Smooth muscle cell (in vitro differentiated cells): ENCODE data around the gene GUK1. TPM values are rescaled to one million over a fixed set of nuclear protein-coding genes. Genes with fewer than 3 reads are reported as not detected.

Experiments
- DNase-seq: peaks from one replicate; lab custom pipeline; 2025; ENCODE audit not compliant: unreplicated experiment; lab: John Stamatoyannopoulos, UW
- H2AFZ ChIP-seq: fragments of 200-600 bp; sonication (generic); 2 replicates; pipeline ENCODE4 v1.6.0; 2016; ENCODE audit warnings: antibody characterized with exemption, low read depth, mild to moderate bottlenecking
- H3F3A ChIP-seq: fragments of 200-600 bp; sonication (generic); 2 replicates; pipeline ENCODE4 v1.6.0; 2017; ENCODE audit warnings: antibody characterized with exemption, low read depth
- H3K27ac ChIP-seq: fragments of 200-600 bp; sonication (generic); 2 replicates; pipeline ENCODE4 v1.5.1; 2016; ENCODE audit warnings: low read depth, mild to moderate bottlenecking
- H3K27me3 ChIP-seq: fragments of 200-600 bp; sonication (generic); 2 replicates; pipeline ENCODE4 v1.6.1; 2016; ENCODE audit warnings: low read depth, mild to moderate bottlenecking
- H3K36me3 ChIP-seq: fragments of 200-600 bp; sonication (generic); 2 replicates; pipeline ENCODE4 v1.5.1; 2016; ENCODE audit warnings: low read depth
- H3K4me1 ChIP-seq: fragments of 200-600 bp; sonication (generic); 2 replicates; pipeline ENCODE4 v1.5.1; 2016; ENCODE audit warnings: low read depth
- H3K4me2 ChIP-seq: fragments of 200-600 bp; sonication (generic); 2 replicates; pipeline ENCODE4 v1.6.0; 2016; ENCODE audit warnings: mild to moderate bottlenecking
- H3K4me3 ChIP-seq: fragments of 200-600 bp; sonication (generic); 2 replicates; pipeline ENCODE4 v1.5.1; 2016; ENCODE audit warnings: mild to moderate bottlenecking
- H3K79me2 ChIP-seq: fragments of 200-600 bp; sonication (generic); 2 replicates; pipeline ENCODE4 v1.6.0; 2016; ENCODE audit warnings: low read depth, mild to moderate bottlenecking
- H3K9ac ChIP-seq: fragments of 200-600 bp; sonication (generic); 2 replicates; pipeline ENCODE4 v1.6.0; 2016; ENCODE audit warnings: low read depth
- H3K9me3 ChIP-seq: fragments of 200-600 bp; sonication (generic); replicated peaks from 2 replicates; pipeline ENCODE4 v1.5.1; 2016; ENCODE audit warnings: low read depth
- H4K20me1 ChIP-seq: fragments of 200-600 bp; sonication (generic); 2 replicates; pipeline ENCODE4 v1.6.0; 2016; ENCODE audit warnings: low read depth
- WGBS: methylation state at CpG from one replicate; pipeline ENCODE4 v1.1.7; 2016; ENCODE audit warnings: low lambda C conversion rate; 5-methylcytosine and 5-hydroxymethylcytosine counted together
- microRNA-seq: library from miRNA; unstranded; fragments of <30 nt; microRNA quantifications from one replicate; pipeline ENCODE4, GENCODE V29; 2016; ENCODE audit warnings: borderline number of aligned reads
- polyA plus RNA-seq: library from polyadenylated mRNA; unstranded; fragments of >200 nt; fragmentation: Nextera tagmentation; extraction: Ambion mirVana; gene quantifications from 2 replicates; pipeline ENCODE4 v1.2.1, GENCODE V29; 2016
- small RNA-seq: library from RNA; depleted of rRNA; stranded (forward); fragments of <200 nt; gene quantifications from one replicate; pipeline ENCODE3, GENCODE V24; 2014
- total RNA-seq: library from RNA; depleted of rRNA; stranded (reverse); fragments of >200 nt; gene quantifications from 2 replicates; pipeline ENCODE4 v1.2.3, GENCODE V29; 2014
- TF ChIP-seq, protein P1 (sequence below): fragments of 200-600 bp; sonication (generic); IDR thresholded peaks from 2 replicates; pipeline ENCODE4 v1.5.1; 2017; ENCODE audit warnings: borderline replicate concordance, mild to moderate bottlenecking, antibody characterized with exemption; ENCODE audit not compliant: insufficient read depth, poor library complexity, severe bottlenecking

GUK1 gene
- total and polyA plus RNA-seq, 2 experiments from 2014 or later = 205 to 465 TPM

DNA sequence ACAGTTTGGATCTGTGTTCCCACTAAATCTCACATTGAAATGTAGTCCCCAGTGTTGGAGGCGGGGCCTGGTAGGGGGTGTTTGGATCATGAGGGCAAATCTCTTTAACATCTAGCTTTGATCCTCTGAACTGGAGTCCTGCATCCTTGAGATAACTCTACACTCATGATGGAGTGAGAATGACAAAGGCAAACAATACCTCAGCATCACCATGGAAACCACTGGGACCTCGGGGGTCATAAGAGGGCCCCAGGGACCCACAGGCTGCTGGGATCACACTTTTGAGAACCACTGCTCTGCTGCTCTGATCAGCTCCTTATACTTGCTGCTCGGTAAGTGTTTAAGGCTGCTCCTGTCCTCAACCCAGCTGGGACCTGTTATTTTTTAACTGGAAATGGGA, 54.4 kb downstream of the GUK1 start:
- no peak for DNase-seq
- Histone ChIP-seq H3K27ac (no peak overlapping the region), H3K36me3 (no peaks in the 10 kb centered on the region), H3K9ac (no peak overlapping the region), H3K9me3 (no peaks in the 10 kb centered on the region), H4K20me1 (no peaks in the 10 kb centered on the region), H3K79me2 (no peaks in the 10 kb centered on the region), H3K4me3 (no peak overlapping the region), H3F3A (no peaks in the 10 kb centered on the region), H2AFZ (no peak overlapping the region), H3K27me3 (no peaks in the 10 kb centered on the region), H3K4me2 (no peak overlapping the region), H3K4me1 (no peaks in the 10 kb centered on the region)
- TF ChIP-seq, protein P1, sequence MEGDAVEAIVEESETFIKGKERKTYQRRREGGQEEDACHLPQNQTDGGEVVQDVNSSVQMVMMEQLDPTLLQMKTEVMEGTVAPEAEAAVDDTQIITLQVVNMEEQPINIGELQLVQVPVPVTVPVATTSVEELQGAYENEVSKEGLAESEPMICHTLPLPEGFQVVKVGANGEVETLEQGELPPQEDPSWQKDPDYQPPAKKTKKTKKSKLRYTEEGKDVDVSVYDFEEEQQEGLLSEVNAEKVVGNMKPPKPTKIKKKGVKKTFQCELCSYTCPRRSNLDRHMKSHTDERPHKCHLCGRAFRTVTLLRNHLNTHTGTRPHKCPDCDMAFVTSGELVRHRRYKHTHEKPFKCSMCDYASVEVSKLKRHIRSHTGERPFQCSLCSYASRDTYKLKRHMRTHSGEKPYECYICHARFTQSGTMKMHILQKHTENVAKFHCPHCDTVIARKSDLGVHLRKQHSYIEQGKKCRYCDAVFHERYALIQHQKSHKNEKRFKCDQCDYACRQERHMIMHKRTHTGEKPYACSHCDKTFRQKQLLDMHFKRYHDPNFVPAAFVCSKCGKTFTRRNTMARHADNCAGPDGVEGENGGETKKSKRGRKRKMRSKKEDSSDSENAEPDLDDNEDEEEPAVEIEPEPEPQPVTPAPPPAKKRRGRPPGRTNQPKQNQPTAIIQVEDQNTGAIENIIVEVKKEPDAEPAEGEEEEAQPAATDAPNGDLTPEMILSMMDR = no peak
- 93% methylated on average over 3 of the region's 3 CpGs for WGBS

DNA sequence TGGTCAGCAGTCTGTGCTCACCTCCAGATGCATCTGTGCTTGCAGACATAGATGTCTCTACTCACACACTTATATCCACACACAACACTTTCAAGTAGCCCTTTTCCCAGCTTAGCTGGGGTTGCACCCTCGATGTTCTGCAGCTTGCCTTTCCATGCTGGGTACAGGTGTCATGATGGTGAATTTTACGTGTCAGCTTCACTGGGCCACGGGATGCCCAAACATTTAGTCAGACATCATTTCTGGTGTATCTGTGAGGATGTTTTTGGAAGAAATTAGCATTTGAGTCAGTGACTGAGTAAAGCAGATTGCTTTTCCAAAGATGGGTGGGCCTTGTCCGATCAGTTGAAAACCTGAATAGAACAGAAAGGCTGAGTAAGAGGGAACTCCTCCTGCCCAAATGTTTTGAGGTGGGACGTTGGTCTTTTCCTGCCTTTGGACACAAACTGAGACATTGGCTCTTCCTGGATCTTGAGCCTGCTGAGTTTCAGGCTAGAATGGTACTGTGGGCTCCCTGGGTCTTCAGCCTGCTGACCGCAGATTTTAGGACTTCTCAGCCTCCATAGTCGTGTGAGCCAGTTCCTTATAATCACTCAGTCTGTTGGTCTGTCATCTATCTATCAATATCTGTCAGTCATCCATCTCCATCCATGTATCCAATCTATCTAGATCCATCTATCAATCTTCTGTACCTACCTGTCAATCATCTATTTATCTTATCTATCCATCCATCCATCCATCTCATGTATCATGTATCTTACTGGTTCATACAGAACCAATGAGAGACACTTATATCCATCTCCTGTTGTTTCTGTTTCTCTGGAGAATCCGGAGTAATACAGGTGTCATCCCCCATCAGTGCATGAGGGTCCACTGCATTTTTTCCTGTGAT, 55.1 kb downstream of the GUK1 start:
- Histone ChIP-seq H3K27ac (no peak overlapping the region), H3K27me3 (no peaks in the 10 kb centered on the region), H3K4me3 (no peak overlapping the region), H3K79me2 (no peaks in the 10 kb centered on the region), H3K9me3 (no peaks in the 10 kb centered on the region), H3K9ac (no peak overlapping the region), H3K36me3 (no peaks in the 10 kb centered on the region), H4K20me1 (no peaks in the 10 kb centered on the region), H3F3A (no peaks in the 10 kb centered on the region), H3K4me1 (no peaks in the 10 kb centered on the region), H2AFZ (no peak overlapping the region), H3K4me2 (no peak overlapping the region)
- TF ChIP-seq, protein P1 = no peak
- no peak for DNase-seq
- 90% methylated on average over 8 of the region's 8 CpGs for WGBS

GRCh38 chr1:228197555-228198147, 57.6 kb downstream of the GUK1 start:
- Histone ChIP-seq H4K20me1 (no peaks in the 10 kb centered on the region), H3K4me3 (no peak overlapping the region), H3F3A (no peaks in the 10 kb centered on the region), H3K79me2 (no peaks in the 10 kb centered on the region), H3K27me3 (no peaks in the 10 kb centered on the region), H3K36me3 (no peaks in the 10 kb centered on the region), H3K9me3 (no peaks in the 10 kb centered on the region), H3K9ac (no peak overlapping the region), H3K4me1 (no peaks in the 10 kb centered on the region), H3K27ac (no peak overlapping the region), H2AFZ (no peak overlapping the region), H3K4me2 (no peak overlapping the region)
- DNase-seq = no peak
- 90% methylated on average over 4 of the region's 4 CpGs for WGBS
- TF ChIP-seq, protein P1 = no peak

Small RNA genes lying within 50 kb of the gene (microRNA-seq; reads per million reads assigned to microRNA genes)
- 9.9 reads per million, percentile 13 among the genes with 10 or more reads in this experiment for gene MIR3620

Small RNA genes lying within 50 kb of the gene (small RNA-seq; reads per million reads assigned to genes)
- not detected for gene AL359510.1

Other genes starting within 250 kb of the GUK1 start
- 1.1 and 2.6 TPM in 2 replicates for gene WNT9A, start 192.3 kb upstream of the GUK1 start, total RNA-seq
- 0.03 and 0.76 TPM in 2 replicates for gene WNT9A, start 192.3 kb upstream of the GUK1 start, polyA plus RNA-seq
- gene WNT3A, start 133.3 kb upstream of the GUK1 start, total RNA-seq = 0.13 TPM in 1 of 2 replicates, not detected in the other
- not detected in 2 replicates for gene WNT3A, start 133.3 kb upstream of the GUK1 start, polyA plus RNA-seq
- gene ARF1, start 57.6 kb upstream of the GUK1 start, total RNA-seq = 209 and 237 TPM in 2 replicates
- gene ARF1, start 57.6 kb upstream of the GUK1 start, polyA plus RNA-seq = 615 and 698 TPM in 2 replicates
- 5.2 and 7.6 TPM in 2 replicates for gene C1orf35, start 37.0 kb upstream of the GUK1 start, total RNA-seq
- gene C1orf35, start 37.0 kb upstream of the GUK1 start, polyA plus RNA-seq = 18.7 and 31.1 TPM in 2 replicates
- 72.8 and 83.4 TPM in 2 replicates for gene MRPL55, start 31.0 kb upstream of the GUK1 start, total RNA-seq
- 169 and 178 TPM in 2 replicates for gene MRPL55, start 31.0 kb upstream of the GUK1 start, polyA plus RNA-seq
- 0.13 TPM in 1 of 2 replicates, not detected in the other for gene GJC2, start 9.7 kb downstream of the GUK1 start, total RNA-seq
- gene GJC2, start 9.7 kb downstream of the GUK1 start, polyA plus RNA-seq = 0.29 and 0.63 TPM in 2 replicates
- 1.8 and 1.9 TPM in 2 replicates for gene IBA57, start 25.5 kb downstream of the GUK1 start, total RNA-seq
- gene IBA57, start 25.5 kb downstream of the GUK1 start, polyA plus RNA-seq = 1.6 and 3.9 TPM in 2 replicates
- 10.6 and 15.1 TPM in 2 replicates for gene OBSCN, start 67.8 kb downstream of the GUK1 start, total RNA-seq
- gene OBSCN, start 67.8 kb downstream of the GUK1 start, polyA plus RNA-seq = 3.8 and 10.7 TPM in 2 replicates